Ovary (tissue), 9 donors: Measurements from ENCODE around the gene NAALAD2. TPM values are rescaled to one million over a fixed set of nuclear protein-coding genes. Genes with fewer than 3 reads are reported as not detected.

ENCODE experiments used
- DNase-seq, 5 donors: peaks; one replicate each; pipeline ENCODE4 v3.0.0-alpha.2; 2019 to 2020
- H3K27ac ChIP-seq, 2 donors: fragments of 200-600 bp; one replicate each; pipeline versions ENCODE4 v1.5.1 to v1.8.0; 2019 to 2022
- H3K27me3 ChIP-seq: fragments of 200-600 bp; one replicate; pipeline ENCODE4 v1.8.0; 2022
- H3K36me3 ChIP-seq: fragments of 200-600 bp; sonication (generic); one replicate; pipeline ENCODE4 v1.5.1; 2019
- H3K4me1 ChIP-seq: one replicate; pipeline ENCODE4 v1.8.1; 2013; ENCODE audit warnings: mild to moderate bottlenecking, moderate library complexity; ENCODE audit not compliant: insufficient read depth
- H3K4me3 ChIP-seq: fragments of 200-600 bp; sonication (generic); one replicate; pipeline ENCODE4 v1.5.1; 2017
- H3K9me3 ChIP-seq, 2 donors: fragments of 200-600 bp in 1 of 2; sonication (generic) in 1 of 2; one replicate each; pipeline versions ENCODE4 v1.5.1 to v1.8.1; 2013 to 2019; ENCODE audit warnings: mild to moderate bottlenecking in 1 of 2, moderate library complexity in 1 of 2
- CTCF ChIP-seq, 3 donors: fragments of 450-650 bp in 2 of 3; fragments of 200-600 bp in 1 of 3; IDR thresholded peaks; one replicate each; pipeline versions ENCODE4 v1.5.1 to v1.8.0; 2016 to 2022; ENCODE audit warnings: antibody characterized with exemption in 3 of 3, mild to moderate bottlenecking in 1 of 3
- EP300 ChIP-seq: sonication (generic); formaldehyde crosslinking; IDR thresholded peaks from one replicate; pipeline ENCODE4 v1.6.1; 2017; ENCODE audit warnings: antibody characterized with exemption
- POLR2A ChIP-seq: fragments of 450-650 bp; IDR thresholded peaks from one replicate; pipeline ENCODE4 v1.6.1; 2017; ENCODE audit warnings: antibody characterized with exemption, mild to moderate bottlenecking, moderate library complexity
- WGBS, 3 donors: extraction: QIAGEN DNeasy Blood & Tissue Kit in 1 of 3; methylation state at CpG; one replicate each; pipeline versions ENCODE4 v1.1.5 to v1.1.7; 2013 to 2017; 5-methylcytosine and 5-hydroxymethylcytosine counted together
- intact Hi-C, 4 donors: fragments of 100-400 bp; cut with DNase I; formaldehyde crosslinking; loops; one replicate each; pipeline versions ENCODE4 v1.11.0 to v1.15.1; 2022 to 2023
- polyA plus RNA-seq, 2 donors: library from polyadenylated mRNA; stranded (reverse); fragments of 200-250 nt in 1 of 2; fragments of 350-450 nt in 1 of 2; fragmentation: Illumina TruSeq in 1 of 2; extraction: RNeasy Lipid Tissue Mini Kit (QIAGEN cat#74804) in 1 of 2; gene quantifications; one replicate each; pipeline ENCODE4 v1.2.3, GENCODE V29; 2013 to 2014
- total RNA-seq, 7 donors: library from RNA; depleted of rRNA in 2 of 7; stranded (reverse); fragments of >200 nt in 2 of 7; fragmentation: NEBNext Ultra II Directional in 3 of 7; extraction: Animal tissue kit (Norgen Biotek cat#: 25700) in 3 of 7; gene quantifications; one replicate each; pipeline versions ENCODE4 v1.1.0 to v1.2.4, GENCODE V29; 2016 to 2023
- donor health status: DM: no; HTN: no; CAD: no; lungs with moderate emphysema.
- donor health status: DM: no; HTN: no; CAD: no.
- donor health status: Bipolar disorder and iron deficiency.
- donor health status: DM: yes; HTN: yes; CAD: no.
- donor health status: DM: no; HTN: no; CAD: no.
- donor health status: DM: yes; HTN: yes; CAD: no.

Gene NAALAD2
- total and polyA plus RNA-seq, 9 donors = 3.2 to 17.5 (median 4.6) TPM

- Histone ChIP-seq H3K9me3 (no peaks in the 10 kb centered on the region), H3K27me3 (no peaks in the 10 kb centered on the region), H3K4me3 (peak within 1 kb of the TSS; percentile 86), H3K4me1 (peaks cover 3% of the 10 kb centered on the region), H3K27ac (peak within 1 kb of the TSS; percentile 81 to 98), H3K36me3 (no peaks in the 10 kb centered on the region)
- peak; percentile 78 for TF ChIP-seq POLR2A
- TF ChIP-seq EP300 = no peak
- WGBS, 3 donors = 0 to 1% (median 0%) methylated on average over 61 to 71 of the region's 71 CpGs
- intact Hi-C loops = no loop called here
- DNase-seq = peak; percentile 85 to 91 (median 88)
Observed at GRCh38 chr11:90222459-90223247, 88.2 kb downstream of the NAALAD2 start, which contains the start of gene CHORDC1. Gene CHORDC1, minus strand, starts transcription at chr11:90223049. Its CDS starts 95 bp downstream, at chr11:90222954.

DNA sequence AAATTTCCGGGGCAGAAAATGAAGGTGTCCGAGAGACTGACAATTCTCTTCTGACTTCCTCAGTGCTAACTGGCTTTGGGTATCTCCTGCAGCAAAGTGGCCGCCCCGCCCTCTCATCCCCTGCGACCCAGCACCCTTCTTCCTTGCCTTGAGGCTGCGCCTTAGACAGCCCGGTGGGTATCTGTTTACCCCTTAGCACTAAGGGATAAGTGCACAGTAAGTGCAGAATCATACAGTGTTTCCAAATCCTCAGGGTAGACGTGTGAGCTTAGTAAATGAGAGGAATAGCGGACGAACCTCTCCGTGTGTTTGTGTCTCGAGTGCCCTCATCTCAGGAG is 88.8 kb downstream of the NAALAD2 start:
- Histone ChIP-seq H3K27ac (peak overlapping the region; percentile 81 to 98), H3K27me3 (no peaks in the 10 kb centered on the region), H3K4me1 (peaks cover 3% of the 10 kb centered on the region), H3K4me3 (peak overlapping the region; percentile 86), H3K9me3 (no peaks in the 10 kb centered on the region), H3K36me3 (no peaks in the 10 kb centered on the region)
- no peak for DNase-seq
- intact Hi-C loops = no loop called here
- 0 to 1% (median 0%) methylated on average over 12 of the region's 12 CpGs for WGBS, 3 donors
- no peak for TF ChIP-seq CTCF (IDR thresholded peaks at IDR 0.05)
- no peak for TF ChIP-seq EP300
- TF ChIP-seq POLR2A = no peak

- intact Hi-C loops = no loop called here
- DNase-seq = no peak
- WGBS, 3 donors = 94 to 97% (median 95%) methylated on average over 3 of the region's 3 CpGs
Observed at GRCh38 chr11:90228056-90228455, 93.6 kb downstream of the NAALAD2 start.

DNA sequence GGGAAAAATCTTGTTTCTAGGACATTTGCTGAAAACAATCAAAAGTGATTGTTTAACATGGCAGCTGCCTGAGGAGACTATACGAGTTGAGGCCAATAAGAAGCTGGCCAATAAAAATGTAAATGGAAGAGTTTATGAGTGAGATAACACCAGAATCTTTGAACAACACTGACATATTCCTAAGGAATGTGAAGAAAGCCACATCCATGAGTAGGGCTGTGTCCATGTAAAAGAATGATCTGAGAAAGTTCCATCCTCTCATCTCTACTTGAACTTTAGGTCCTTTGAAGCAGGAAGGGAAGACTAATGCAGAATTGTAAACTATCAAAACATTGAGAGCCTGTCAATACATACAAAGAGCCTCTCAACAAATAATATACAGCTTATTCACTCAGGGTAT is 95.3 kb downstream of the NAALAD2 start:
- 89 to 90% (median 89%) methylated on average over 1 of the region's 1 CpG for WGBS, 3 donors
- H3K27ac ChIP-seq = no peak overlapping the region
- no peaks in the 10 kb centered on the region for H3K9me3 ChIP-seq
- H3K4me3 ChIP-seq = no peak overlapping the region
- DNase-seq = no peak
- H3K36me3 ChIP-seq = no peaks in the 10 kb centered on the region
- no peaks in the 10 kb centered on the region for H3K27me3 ChIP-seq
- intact Hi-C loops = no loop called here
- no peaks in the 10 kb centered on the region for H3K4me1 ChIP-seq
- TF ChIP-seq CTCF (IDR thresholded peaks at IDR 0.05) (no peak), POLR2A (no peak), EP300 (no peak)

More at GRCh38 chr11:90228056-90228455, 93.6 kb downstream of the NAALAD2 start:
- no peak for TF ChIP-seq EP300
- TF ChIP-seq POLR2A = no peak
- no peak for TF ChIP-seq CTCF (IDR thresholded peaks at IDR 0.05)
- Histone ChIP-seq H3K4me3 (no peak overlapping the region), H3K27ac (no peak overlapping the region), H3K4me1 (no peaks in the 10 kb centered on the region), H3K9me3 (no peaks in the 10 kb centered on the region), H3K36me3 (no peaks in the 10 kb centered on the region), H3K27me3 (no peaks in the 10 kb centered on the region)

DNA sequence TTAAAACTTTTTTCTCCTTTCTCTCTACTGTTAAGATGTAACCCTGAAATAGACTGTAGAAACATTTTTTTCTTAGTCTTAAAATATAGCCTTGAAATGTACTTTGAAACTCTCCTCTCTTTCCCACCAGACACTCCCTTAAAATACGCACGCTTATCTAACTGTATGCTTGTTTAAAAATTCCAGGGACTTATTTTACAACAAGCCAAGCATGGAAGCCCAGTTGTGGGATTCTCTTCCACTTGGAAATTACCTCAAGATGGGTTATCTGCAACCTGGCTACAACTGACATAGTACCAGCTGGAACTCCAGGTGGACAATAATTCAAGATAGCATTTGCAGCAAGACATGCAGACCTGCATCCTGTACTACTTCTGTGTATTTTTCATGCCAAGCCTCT is 100.5 kb downstream of the NAALAD2 start:
- DNase-seq = no peak
- no peaks in the 10 kb centered on the region for H3K4me1 ChIP-seq
- intact Hi-C loops = no loop called here
- no peaks in the 10 kb centered on the region for H3K27me3 ChIP-seq
- no peaks in the 10 kb centered on the region for H3K36me3 ChIP-seq
- no peak overlapping the region for H3K27ac ChIP-seq
- H3K9me3 ChIP-seq = no peaks in the 10 kb centered on the region
- 5 to 12% (median 8%) methylated on average over 2 of the region's 2 CpGs for WGBS, 3 donors
- H3K4me3 ChIP-seq = no peak overlapping the region
- TF ChIP-seq POLR2A (no peak), CTCF (IDR thresholded peaks at IDR 0.05) (no peak), EP300 (no peak)
